B cell (primary cell): ENCODE measurements around the gene ENKUR. TPM values are rescaled to one million over a fixed set of nuclear protein-coding genes. Genes with fewer than 3 reads are reported as not detected.

Experiments
- ATAC-seq: fragments of 200-7000 bp; cut with Tn5 transposase; one replicate; pipeline ENCODE4 v1.10.0; 2021; ENCODE audit warnings: low read depth, mild to moderate bottlenecking, moderate number of reproducible peaks, moderate library complexity
- CTCF ChIA-PET: fragments of 350-600 bp; sonication (Branson Sonifier 250); formaldehyde crosslinking; loops from one replicate; lab custom pipeline; 2021; ENCODE audit warnings: antibody characterized with exemption, inconsistent platforms; lab: Charles Lee
- POLR2A ChIA-PET: fragments of 350-600 bp; sonication (Branson Sonifier 250); formaldehyde crosslinking; loops from one replicate; lab custom pipeline; 2021; ENCODE audit warnings: antibody characterized with exemption; lab: Charles Lee
- DNase-seq: peaks from one replicate; pipeline ENCODE4 v3.0.0; 2013
- H2AFZ ChIP-seq: 2 replicates; pipeline ENCODE4 v1.6.1; 2012; ENCODE audit warnings: mild to moderate bottlenecking, low read depth, low read length; ENCODE audit not compliant: insufficient read depth, poor library complexity, severe bottlenecking
- H3K27ac ChIP-seq, 2 donors: 1 replicate in 1 of 2; 2 replicates in 1 of 2; pipeline ENCODE4 v1.5.1; 2012 to 2013; ENCODE audit warnings: low read length in 2 of 2, mild to moderate bottlenecking in 2 of 2, moderate library complexity in 1 of 2
- H3K27me3 ChIP-seq, 4 experiments: fragments of 200-600 bp in 1 of 4; sonication (generic) in 1 of 4; replicated peaks in 1 of 4; 1 replicate in 2 of 4; 2 replicates in 2 of 4; pipeline versions ENCODE4 v1.6.1 to v1.7.0; 2013 to 2016; ENCODE audit warnings: low read length in 3 of 4, mild to moderate bottlenecking in 2 of 4, mixed read lengths in 1 of 4, moderate library complexity in 1 of 4; ENCODE audit not compliant: insufficient read depth in 4 of 4, control insufficient read depth in 3 of 4; ENCODE audit errors: control extremely low read depth in 1 of 4
- H3K36me3 ChIP-seq, 2 experiments: replicated peaks in 1 of 2; 1 replicate in 1 of 2; 2 replicates in 1 of 2; pipeline versions ENCODE4 v1.6.1 to v1.7.1; 2013; ENCODE audit warnings: low read length in 1 of 2; ENCODE audit not compliant: insufficient read depth in 2 of 2, control insufficient read depth in 1 of 2; ENCODE audit errors: control extremely low read depth in 1 of 2, extremely low read depth in 1 of 2
- H3K4me1 ChIP-seq, 2 donors: fragments of 200-600 bp in 1 of 2; sonication (generic) in 1 of 2; 1 replicate in 1 of 2; 2 replicates in 1 of 2; pipeline versions ENCODE4 v1.5.1 to v1.6.1; 2013 to 2017; ENCODE audit warnings: low read length in 2 of 2; ENCODE audit not compliant: control insufficient read depth in 2 of 2, insufficient read depth in 2 of 2
- H3K4me2 ChIP-seq: replicated peaks from 2 replicates; pipeline ENCODE3; 2012; ENCODE audit warnings: mild to moderate bottlenecking, low read depth, low read length; ENCODE audit not compliant: poor library complexity, severe bottlenecking
- H3K4me3 ChIP-seq, 5 experiments: fragments of 200-600 bp in 1 of 5; sonication (generic) in 1 of 5; 1 replicate in 3 of 5; 2 replicates in 2 of 5; pipeline versions ENCODE4 v1.5.1 to v1.7.0; 2011 to 2016; ENCODE audit warnings: low read length in 4 of 5, mild to moderate bottlenecking in 4 of 5, low read depth in 2 of 5, control low read depth in 1 of 5, moderate library complexity in 1 of 5; ENCODE audit not compliant: insufficient read depth in 1 of 5; ENCODE audit errors: control extremely low read depth in 1 of 5, extremely low read depth in 1 of 5
- H3K79me2 ChIP-seq: fragments of 200-600 bp; sonication (generic); one replicate; pipeline ENCODE4 v1.6.0; 2016; ENCODE audit warnings: low read length; ENCODE audit not compliant: control insufficient read depth, insufficient read depth
- H3K9ac ChIP-seq: fragments of 200-600 bp; sonication (generic); 2 replicates; pipeline ENCODE4 v1.6.1; 2017; ENCODE audit warnings: mild to moderate bottlenecking, low read length, moderate library complexity
- H3K9me3 ChIP-seq, 3 donors: one replicate each; pipeline versions ENCODE4 v1.6.1 to v1.7.1; 2013; ENCODE audit warnings: low read length in 2 of 3; ENCODE audit not compliant: control insufficient read depth in 2 of 3, insufficient read depth in 1 of 3; ENCODE audit errors: control extremely low read depth in 1 of 3
- H4K20me1 ChIP-seq: 2 replicates; pipeline ENCODE4 v1.6.0; 2012; ENCODE audit warnings: mild to moderate bottlenecking, low read length; ENCODE audit not compliant: insufficient read depth, control insufficient read depth, poor library complexity, severe bottlenecking
- H3K27ac Mint-ChIP-seq: one replicate; pipeline ENCODE4 v1.8.0; 2021; ENCODE audit warnings: mixed read lengths
- H3K27me3 Mint-ChIP-seq: one replicate; pipeline ENCODE4 v1.8.0; 2021; ENCODE audit warnings: mixed read lengths
- H3K4me1 Mint-ChIP-seq: one replicate; pipeline ENCODE4 v1.8.0; 2021; ENCODE audit warnings: mixed read lengths
- H3K4me3 Mint-ChIP-seq: one replicate; pipeline ENCODE4 v1.8.0; 2021; ENCODE audit warnings: mixed read lengths
- H3K9me3 Mint-ChIP-seq: one replicate; pipeline ENCODE4 v1.8.0; 2022; ENCODE audit warnings: mixed read lengths; ENCODE audit not compliant: insufficient read depth
- EZH2 ChIP-seq: IDR thresholded peaks from 2 replicates; pipeline ENCODE4 v1.6.1; 2012; ENCODE audit warnings: borderline replicate concordance, low read depth, mild to moderate bottlenecking, moderate library complexity, low read length; ENCODE audit not compliant: insufficient read depth, poor library complexity, severe bottlenecking
- WGBS: methylation state at CpG from one replicate; pipeline ENCODE4 v1.1.5; 2013; ENCODE audit warnings: missing lambda C conversion rate; ENCODE audit not compliant: insufficient coverage; 5-methylcytosine and 5-hydroxymethylcytosine counted together
- intact Hi-C: fragments of 100-400 bp; cut with micrococcal nuclease; formaldehyde crosslinking; loops from one replicate; pipeline ENCODE4 v1.10.0; 2022
- polyA plus RNA-seq: library from polyadenylated mRNA; depleted of rRNA; stranded (reverse); fragments of >200 nt; gene quantifications from 2 replicates; pipeline ENCODE4 v1.2.3, GENCODE V29; 2012
- total RNA-seq, 2 donors: library from RNA; stranded (reverse); fragments of 120-200 nt in 1 of 2; gene quantifications; 1 replicate in 1 of 2; 2 replicates in 1 of 2; pipeline versions ENCODE4 v1.2.3 to v1.2.4, GENCODE V29; 2013 to 2022
- TF ChIP-seq, protein P1 (sequence below): fragments of 200-600 bp; IDR thresholded peaks from one replicate; pipeline ENCODE4 v1.8.0; 2022; ENCODE audit warnings: antibody characterized with exemption, mild to moderate bottlenecking

ENKUR gene
- total and polyA plus RNA-seq, 2 donors (not counting 1 experiment from before 2014, with no cell fraction given): not detected

DNA sequence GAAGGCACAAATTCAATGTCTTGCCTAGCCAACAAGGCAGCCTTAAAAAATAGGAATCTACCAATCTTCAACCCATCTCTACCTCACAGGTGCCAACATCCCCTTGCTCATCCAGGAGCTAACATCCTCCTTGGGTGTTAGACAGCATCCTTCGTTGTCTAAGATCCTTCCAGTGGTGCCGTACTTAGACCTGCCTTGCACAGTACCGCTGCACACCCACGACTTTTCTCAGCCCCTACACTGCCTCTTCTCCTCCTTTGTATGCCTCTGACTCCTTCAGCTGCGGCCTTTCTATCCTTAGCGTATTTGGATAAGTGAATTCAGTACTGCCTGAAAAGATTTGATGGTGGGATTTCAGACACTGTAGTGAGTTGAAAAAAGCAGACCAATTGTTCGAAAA, 47.6 kb downstream of the ENKUR start:
- no peak overlapping the region for H3K27ac Mint-ChIP-seq
- POLR2A ChIA-PET: no interaction called here
- H3K27me3 Mint-ChIP-seq: no peaks in the 10 kb centered on the region

GRCh38 chr10:24966962-24967481, 48.9 kb downstream of the ENKUR start:
- Histone ChIP-seq H3K4me2 (no peak overlapping the region), H3K9me3 (no peaks in the 10 kb centered on the region), H2AFZ (no peak overlapping the region), H3K4me3 (no peak overlapping the region), H4K20me1 (no peaks in the 10 kb centered on the region), H3K36me3 (no peaks in the 10 kb centered on the region), H3K79me2 (no peaks in the 10 kb centered on the region), H3K4me1 (peaks cover 0 to 3% of the 10 kb centered on the region in 2 donors), H3K27me3 (no peaks in the 10 kb centered on the region), H3K27ac (no peak overlapping the region), H3K9ac (no peak overlapping the region)
- H3K4me1 Mint-ChIP-seq: peaks cover 3% of the 10 kb centered on the region
- POLR2A ChIA-PET: no interaction called here
- TF ChIP-seq, protein P1, sequence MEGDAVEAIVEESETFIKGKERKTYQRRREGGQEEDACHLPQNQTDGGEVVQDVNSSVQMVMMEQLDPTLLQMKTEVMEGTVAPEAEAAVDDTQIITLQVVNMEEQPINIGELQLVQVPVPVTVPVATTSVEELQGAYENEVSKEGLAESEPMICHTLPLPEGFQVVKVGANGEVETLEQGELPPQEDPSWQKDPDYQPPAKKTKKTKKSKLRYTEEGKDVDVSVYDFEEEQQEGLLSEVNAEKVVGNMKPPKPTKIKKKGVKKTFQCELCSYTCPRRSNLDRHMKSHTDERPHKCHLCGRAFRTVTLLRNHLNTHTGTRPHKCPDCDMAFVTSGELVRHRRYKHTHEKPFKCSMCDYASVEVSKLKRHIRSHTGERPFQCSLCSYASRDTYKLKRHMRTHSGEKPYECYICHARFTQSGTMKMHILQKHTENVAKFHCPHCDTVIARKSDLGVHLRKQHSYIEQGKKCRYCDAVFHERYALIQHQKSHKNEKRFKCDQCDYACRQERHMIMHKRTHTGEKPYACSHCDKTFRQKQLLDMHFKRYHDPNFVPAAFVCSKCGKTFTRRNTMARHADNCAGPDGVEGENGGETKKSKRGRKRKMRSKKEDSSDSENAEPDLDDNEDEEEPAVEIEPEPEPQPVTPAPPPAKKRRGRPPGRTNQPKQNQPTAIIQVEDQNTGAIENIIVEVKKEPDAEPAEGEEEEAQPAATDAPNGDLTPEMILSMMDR: no peak
- TF ChIP-seq EZH2: no peak
- CTCF ChIA-PET: no interaction called here
- DNase-seq (no peak), ATAC-seq (no peak)
- 100% methylated on average over 3 of the region's 5 CpGs for WGBS
- intact Hi-C loops: no loop called here
- no peaks in the 10 kb centered on the region for H3K9me3 Mint-ChIP-seq
- H3K27me3 Mint-ChIP-seq: no peaks in the 10 kb centered on the region
- no peak overlapping the region for H3K4me3 Mint-ChIP-seq
- no peak overlapping the region for H3K27ac Mint-ChIP-seq

More for the DNA sequence above, 47.6 kb downstream of the ENKUR start:
- Histone ChIP-seq H3K79me2 (no peaks in the 10 kb centered on the region), H3K4me1 (peaks cover 0 to 3% of the 10 kb centered on the region in 2 donors), H3K27ac (no peak overlapping the region), H3K4me3 (no peak overlapping the region), H3K9ac (no peak overlapping the region), H3K27me3 (no peaks in the 10 kb centered on the region), H3K4me2 (no peak overlapping the region), H3K36me3 (no peaks in the 10 kb centered on the region), H4K20me1 (no peaks in the 10 kb centered on the region), H2AFZ (no peak overlapping the region), H3K9me3 (no peaks in the 10 kb centered on the region)
- intact Hi-C loops: no loop called here
- no peaks in the 10 kb centered on the region for H3K9me3 Mint-ChIP-seq
- H3K4me1 Mint-ChIP-seq: peaks cover 3% of the 10 kb centered on the region
- CTCF ChIA-PET: no interaction called here
- 100% methylated on average over 4 of the region's 7 CpGs for WGBS
- no peak for DNase-seq
- no peak for TF ChIP-seq EZH2
- TF ChIP-seq, protein P1: no peak
- ATAC-seq: no peak
- no peak overlapping the region for H3K4me3 Mint-ChIP-seq
